ENCODE results near the gene SRA1.
A peak's percentile ranks its signal among the peaks of the same experiment; 100 is the strongest.

Gene SRA1

DNA sequence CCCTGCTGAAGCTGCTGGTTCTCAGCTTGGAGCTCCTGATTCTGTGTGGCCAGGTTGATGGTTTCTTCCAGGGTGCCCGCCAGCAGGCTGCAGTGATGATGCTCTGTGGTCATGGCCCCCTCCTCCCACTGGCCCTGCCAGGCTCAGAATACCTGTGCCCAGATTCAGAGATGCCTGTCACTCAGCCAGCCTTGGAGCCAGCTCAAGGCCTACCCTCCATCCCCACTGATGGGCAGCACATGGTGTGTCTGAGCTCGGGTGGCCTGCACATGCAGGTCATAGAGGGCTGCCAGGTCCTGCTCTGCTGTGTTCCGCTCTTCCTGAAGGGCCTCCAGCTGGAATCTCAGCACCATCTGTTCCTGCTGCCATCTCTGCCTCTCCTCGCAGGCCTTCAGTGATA, 12.8 kb upstream of the SRA1 start:
- DNase-seq = no peak

DNA sequence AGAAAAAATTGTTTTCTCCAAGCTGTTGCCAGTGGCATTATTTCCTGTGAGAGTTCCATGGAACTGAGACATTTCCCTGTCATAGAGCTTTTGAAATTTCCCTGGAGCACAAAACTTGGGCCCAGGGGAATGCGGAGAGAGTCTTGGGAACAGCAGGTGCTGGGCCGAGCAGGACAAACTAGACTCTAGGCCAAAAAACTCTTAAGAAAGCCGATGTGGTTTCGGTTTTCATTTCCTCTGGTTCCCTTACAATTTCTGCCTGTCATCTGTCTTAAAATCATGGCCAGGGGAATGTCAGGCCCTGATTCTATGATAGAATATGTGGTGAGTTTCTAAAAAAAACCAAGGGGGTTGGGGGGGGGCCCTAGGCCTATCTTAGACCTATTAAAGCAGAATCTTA, 11.9 kb upstream of the SRA1 start:
- peak; percentile 49 for DNase-seq

- DNase-seq = no peak
Observed at GRCh38 chr5:140568443-140569063, 11.3 kb upstream of the SRA1 start.

- no peak for DNase-seq
Observed at GRCh38 chr5:140567871-140568270, 10.6 kb upstream of the SRA1 start.

DNA sequence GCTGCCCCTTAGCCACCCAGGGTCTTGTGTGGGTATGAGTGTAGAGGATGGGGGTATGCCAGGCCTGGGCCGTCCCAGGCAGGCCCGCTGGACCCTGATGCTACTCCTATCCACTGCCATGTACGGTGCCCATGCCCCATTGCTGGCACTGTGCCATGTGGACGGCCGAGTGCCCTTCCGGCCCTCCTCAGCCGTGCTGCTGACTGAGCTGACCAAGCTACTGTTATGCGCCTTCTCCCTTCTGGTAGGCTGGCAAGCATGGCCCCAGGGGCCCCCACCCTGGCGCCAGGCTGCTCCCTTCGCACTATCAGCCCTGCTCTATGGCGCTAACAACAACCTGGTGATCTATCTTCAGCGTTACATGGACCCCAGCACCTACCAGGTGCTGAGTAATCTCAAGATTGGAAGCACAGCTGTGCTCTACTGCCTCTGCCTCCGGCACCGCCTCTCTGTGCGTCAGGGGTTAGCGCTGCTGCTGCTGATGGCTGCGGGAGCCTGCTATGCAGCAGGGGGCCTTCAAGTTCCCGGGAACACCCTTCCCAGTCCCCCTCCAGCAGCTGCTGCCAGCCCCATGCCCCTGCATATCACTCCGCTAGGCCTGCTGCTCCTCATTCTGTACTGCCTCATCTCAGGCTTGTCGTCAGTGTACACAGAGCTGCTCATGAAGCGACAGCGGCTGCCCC, 10.0 kb upstream of the SRA1 start:
- DNase-seq = no peak

- no peak for DNase-seq
Observed at GRCh38 chr5:140566665-140567064, 9.4 kb upstream of the SRA1 start.

- DNase-seq = no peak
Observed at GRCh38 chr5:140565780-140566095, 8.5 kb upstream of the SRA1 start.

- DNase-seq = no peak
Observed at GRCh38 chr5:140565024-140565779, 7.9 kb upstream of the SRA1 start.

DNA sequence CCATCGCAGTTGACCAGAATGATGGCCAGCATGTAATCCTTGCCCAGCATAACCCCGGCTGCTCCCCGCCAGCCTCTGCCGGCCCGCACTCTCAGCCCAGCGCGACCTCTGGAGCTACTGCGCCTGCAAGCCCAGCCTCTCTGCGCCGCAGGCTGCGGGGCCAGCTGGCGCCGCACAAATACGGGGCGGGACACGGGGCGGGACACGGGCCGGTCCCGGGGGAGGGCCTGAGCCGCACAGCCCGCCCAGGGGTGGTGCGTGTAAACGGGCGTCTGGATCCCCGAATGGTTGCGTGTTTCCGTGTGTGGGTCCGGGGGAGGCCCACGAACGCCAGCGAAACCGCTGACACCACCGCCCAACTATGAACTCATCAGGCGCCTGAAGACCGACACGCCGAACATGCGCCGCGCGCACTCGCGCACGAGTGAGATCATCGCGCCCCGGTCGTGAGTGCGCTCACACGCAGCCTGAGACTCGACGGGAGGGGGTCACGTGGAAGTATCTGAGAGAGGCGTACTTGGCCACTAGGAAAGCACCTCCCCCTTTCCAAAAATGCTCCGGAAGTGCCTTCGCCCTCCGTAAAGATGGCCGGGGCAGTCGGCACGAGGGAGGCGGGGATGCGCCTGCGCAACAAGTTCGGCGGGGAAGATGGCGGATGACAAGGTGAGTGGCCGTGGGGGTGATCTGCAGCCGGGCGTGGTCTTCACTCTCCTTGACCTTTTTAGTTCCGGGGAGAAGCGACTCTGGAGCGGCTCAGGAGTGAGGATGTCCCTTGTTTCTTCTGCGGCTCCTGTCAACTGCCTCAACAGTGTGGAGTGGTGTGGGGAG, 7.1 kb upstream of the SRA1 start, which contains the start of the genes APBB3 and SLC35A4:
APBB3 (minus strand) TSS at position 403 of the 828 bp plus-strand sequence; CDS start at position 50, 353 bp downstream.
SLC35A4 (plus strand) TSS at position 633 of the 828 bp plus-strand sequence. CDS start 2,342 bp downstream, outside the sequence.
- peak; percentile 99 for DNase-seq

DNA sequence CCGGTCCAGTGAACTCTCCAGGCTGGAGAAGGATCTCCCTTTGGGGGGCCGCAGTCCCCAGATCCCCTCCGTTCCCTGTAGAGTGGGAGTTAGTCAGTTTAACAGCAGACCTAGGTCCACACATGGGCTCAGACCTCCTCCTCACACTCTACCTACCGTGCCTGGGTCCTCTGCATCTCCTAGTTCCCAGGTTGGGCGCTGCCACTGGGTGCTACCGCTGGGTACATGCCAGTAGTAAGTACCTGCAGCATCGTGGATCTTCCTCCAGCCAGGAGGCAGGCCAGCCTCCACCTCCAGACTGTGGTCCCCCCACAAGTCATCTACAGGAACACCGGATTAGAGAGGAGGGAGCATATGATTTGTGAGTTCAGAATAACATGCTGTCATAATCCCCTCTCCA, 6.3 kb upstream of the SRA1 start:
- no peak for DNase-seq

DNA sequence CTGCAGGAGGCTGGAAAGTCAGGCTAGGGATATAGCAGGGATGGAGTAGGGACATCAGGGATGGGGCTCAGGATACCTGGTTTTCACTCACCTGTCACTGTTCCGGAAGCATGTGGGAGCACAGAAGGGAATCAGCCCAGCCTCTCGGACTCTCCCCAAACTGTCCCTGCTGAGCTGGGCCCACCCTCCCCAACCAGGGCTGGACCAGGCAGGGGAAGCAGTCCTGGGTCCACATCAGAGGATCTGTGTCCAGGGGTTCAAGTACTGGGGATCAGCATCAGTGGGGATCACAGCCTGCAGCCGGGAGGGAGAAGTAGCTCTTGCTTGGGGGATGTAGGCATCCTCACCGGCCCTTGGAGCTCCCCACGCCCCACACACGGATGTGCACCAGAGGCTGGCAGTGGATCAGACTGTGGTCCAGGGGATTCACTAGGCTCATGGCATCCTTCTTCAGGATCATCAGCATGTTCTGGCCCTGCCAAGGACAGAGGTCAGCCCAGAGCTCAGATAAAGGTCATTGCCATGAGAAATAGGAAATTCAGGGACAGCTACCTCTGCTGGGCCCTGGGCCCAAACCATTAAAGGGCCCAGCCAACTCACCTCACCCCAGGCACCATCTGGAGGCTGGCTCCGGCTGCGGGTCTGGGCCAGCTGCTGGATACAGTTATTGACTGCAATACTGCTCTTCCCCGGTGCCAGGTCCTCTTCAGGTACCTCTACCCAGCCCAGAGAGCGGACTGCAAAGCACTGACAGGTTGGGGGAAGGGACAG, 4.7 kb upstream of the SRA1 start:
- DNase-seq = no peak

GRCh38 chr5:140560227-140560626, 3.0 kb upstream of the SRA1 start:
- no peak for DNase-seq

GRCh38 chr5:140558542-140558941, 1.3 kb upstream of the SRA1 start:
- DNase-seq = no peak

DNA sequence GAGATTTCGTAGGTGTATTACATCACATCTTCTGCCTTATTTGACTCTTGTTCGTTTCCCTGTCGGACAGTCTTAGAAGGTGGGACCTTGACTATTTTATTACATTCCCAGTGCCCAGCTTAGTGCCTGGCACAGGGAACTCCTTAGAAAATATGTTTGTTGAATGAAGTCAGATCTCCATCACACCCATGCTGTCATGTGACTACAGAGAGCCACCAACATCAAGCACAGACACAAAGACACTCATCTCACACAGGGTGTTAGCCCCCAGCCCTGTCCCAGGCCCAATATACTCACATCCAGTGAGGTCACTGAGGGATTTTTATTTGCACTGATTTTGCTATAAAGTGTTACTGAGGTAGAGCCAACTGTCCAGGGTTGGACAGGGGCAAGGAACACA, 692 bp upstream of the SRA1 start:
- DNase-seq = no peak

- DNase-seq = no peak
Observed at GRCh38 chr5:140556438-140556837, 835 bp downstream of the SRA1 start.

DNA sequence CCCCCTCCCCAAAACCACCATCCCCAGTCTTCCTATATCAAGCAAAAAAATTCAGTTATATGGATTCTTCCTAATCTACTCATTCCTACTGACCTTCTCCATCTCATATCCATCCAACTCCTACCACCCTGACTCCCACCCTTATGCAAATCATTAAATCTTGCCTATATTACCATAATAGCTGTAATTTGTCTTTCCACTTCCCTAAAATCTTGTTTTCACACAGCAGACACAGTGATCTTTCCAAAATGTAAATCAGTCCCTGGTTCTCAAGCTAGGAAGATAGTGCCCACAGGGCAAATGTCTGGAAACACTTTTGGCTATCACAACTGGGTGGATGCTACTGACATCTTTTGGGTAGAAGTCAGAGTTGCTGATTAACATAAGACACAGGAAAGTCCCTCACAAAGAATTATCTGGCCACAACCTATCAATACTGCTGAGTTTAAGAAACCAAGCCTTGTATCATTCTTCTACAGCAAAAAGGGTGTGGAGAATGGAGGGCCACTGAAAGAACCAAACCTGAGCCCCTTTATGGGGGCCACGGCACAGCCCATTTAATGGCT, 1.4 kb downstream of the SRA1 start:
- no peak for DNase-seq

DNA sequence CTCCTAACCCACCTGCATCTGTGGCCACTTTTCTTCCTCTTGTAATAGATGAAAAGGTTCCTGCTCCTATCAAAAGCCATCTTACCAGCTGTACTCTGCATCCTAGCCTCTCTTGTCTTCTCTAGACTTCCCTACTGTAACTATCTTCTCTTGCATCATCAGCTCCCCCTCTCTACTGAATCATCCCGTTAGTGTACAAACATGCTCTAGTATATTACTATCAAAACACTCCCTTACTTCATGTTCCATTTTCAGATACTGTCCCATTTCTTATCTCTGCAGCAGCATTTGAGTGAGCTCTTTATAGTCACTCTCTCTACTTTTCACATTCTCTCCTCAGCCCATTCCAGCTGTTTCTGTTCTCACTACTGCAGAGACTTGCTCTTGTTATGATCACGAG, 2.8 kb downstream of the SRA1 start:
- DNase-seq = no peak

GRCh38 chr5:140553657-140554056, 3.6 kb downstream of the SRA1 start:
- DNase-seq = no peak

GRCh38 chr5:140551872-140552271, 5.4 kb downstream of the SRA1 start:
- DNase-seq = no peak

- no peak for DNase-seq
Observed at GRCh38 chr5:140550147-140551079, 6.9 kb downstream of the SRA1 start.
